Uterus (tissue), 2 donors: ENCODE measurements around the gene RCE1.

ENCODE experiments used
- CTCF ChIP-seq, 4 experiments: fragments of 200-600 bp in 2 of 4; fragments of 450-650 bp in 2 of 4; sonication (generic) in 2 of 4; IDR thresholded peaks; one replicate each; pipeline ENCODE4 v1.5.1; 2016 to 2019; ENCODE audit warnings: antibody characterized with exemption in 4 of 4, mild to moderate bottlenecking in 2 of 4, moderate library complexity in 1 of 4
- POLR2A ChIP-seq, 2 donors: fragments of 450-650 bp; IDR thresholded peaks; one replicate each; pipeline ENCODE4 v1.6.1; 2016; ENCODE audit warnings: antibody characterized with exemption in 2 of 2, mild to moderate bottlenecking in 1 of 2, moderate library complexity in 1 of 2

DNA sequence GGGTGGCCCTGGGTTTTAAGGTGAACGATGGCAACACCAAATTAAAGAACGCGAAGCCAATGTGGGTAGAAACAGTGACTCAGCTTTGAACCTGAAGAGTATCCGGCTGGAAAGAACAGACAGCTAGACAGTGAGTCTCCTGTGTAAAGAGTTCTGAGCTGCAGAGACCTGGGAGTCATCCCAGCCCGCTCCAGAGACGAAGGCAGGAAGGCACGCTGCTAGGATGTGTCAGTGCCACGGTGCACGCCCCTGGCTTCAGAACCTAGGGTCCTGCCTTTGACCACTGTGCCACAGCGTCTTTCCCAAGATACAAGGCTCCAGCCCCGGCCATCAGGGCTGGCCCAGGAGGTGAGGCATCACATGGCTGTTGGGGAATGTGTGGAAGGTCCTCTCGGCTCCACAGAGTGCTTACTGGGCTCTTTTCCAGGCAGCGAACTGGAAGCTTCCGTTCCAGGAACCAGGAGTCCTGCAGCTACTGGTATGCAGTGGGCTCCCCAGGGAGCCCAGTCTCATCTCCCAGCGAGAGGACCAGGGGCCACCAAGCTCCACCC, 43.5 kb downstream of the RCE1 start:
- TF ChIP-seq CTCF (IDR thresholded peaks at IDR 0.05) (no peak), POLR2A (IDR thresholded peaks at IDR 0.05) (no peak)
